ENCODE data around the gene FZD1.
"Not testable (repeated sequence)": the region's sequence is repeated elsewhere in the genome, so short reads cannot be mapped to it uniquely, and the experiment has no call there.

FZD1 gene

DNA sequence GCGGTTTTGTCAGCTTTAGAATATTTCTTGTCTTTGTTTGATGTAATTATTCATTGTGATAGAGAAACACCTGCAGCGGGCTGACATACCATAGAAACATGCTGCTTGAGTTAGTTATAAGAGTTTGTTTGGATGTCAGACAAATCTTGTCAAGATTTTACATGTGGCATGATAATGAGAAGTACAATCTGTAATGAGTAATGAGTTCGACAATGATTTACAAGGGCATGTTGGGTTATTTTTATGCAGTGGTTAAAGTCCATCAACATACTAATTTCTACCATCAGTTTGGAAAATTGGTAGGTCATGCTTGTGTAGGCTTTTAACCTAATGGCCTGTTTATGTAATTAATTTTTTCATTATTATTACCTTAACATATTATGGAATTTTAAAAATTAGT, 31.3 kb downstream of the FZD1 start:
- DNase-seq (ENCODE audit: low read depth in 2 of 2): no peak

DNA sequence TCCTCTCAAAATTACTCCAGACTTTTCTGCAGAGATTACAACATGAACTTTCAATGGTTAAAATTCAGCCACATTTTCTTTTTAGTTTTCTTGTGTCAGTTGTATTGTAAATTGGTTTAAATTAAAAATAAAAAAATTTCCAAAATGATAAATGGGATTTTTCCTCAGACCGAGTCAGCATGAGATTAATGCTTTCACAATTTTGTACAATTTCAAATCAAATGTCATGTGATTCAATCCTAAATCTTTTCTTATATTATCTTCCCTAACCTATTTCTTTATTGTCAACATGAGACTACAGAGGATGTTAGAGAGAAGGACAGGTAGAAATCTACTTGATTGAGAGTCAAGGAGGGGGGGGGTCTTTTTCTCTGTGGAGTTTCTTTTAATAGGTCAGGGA, 33.7 kb downstream of the FZD1 start:
- DNase-seq (ENCODE audit: low read depth in 2 of 2): no peak

DNA sequence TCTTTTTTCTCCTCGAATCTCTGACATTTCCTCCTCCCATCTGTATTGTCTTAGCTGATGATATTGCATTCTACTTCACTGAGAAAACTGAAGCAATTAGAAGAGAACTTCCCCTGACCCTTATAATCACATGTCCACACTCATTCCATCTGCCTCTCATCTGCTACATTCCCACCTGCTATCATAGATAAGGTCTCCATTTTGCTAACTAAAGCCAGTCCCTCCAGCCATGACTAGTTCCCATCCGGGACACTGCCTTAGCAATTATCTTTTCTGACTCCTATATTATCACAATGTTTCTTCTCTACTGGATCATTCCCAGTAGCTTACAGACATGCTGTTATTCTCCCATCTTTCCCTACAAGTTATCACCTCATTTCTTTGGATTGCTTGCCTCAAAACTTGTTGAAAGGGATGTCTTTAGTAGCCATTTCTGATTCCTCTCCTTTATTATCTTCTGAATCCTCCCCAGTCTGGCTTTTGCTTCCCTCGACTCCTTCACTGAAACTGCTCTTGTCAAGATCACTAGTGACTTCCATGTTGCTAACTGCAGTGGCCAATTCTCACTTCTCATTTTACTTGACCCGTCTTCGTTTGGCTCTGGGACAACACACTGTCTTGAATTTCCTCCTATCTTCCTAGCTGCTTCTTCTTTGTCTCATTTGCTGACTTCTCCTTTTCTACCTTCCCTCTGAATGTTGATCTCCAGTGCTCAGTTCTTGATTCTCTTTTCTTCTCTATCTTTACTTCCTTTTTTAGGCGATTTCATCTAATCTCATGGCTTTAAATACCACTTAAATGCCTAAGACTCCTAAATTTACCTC, 35.9 kb downstream of the FZD1 start:
- no peak for DNase-seq (ENCODE audit: low read depth in 2 of 2)

DNA sequence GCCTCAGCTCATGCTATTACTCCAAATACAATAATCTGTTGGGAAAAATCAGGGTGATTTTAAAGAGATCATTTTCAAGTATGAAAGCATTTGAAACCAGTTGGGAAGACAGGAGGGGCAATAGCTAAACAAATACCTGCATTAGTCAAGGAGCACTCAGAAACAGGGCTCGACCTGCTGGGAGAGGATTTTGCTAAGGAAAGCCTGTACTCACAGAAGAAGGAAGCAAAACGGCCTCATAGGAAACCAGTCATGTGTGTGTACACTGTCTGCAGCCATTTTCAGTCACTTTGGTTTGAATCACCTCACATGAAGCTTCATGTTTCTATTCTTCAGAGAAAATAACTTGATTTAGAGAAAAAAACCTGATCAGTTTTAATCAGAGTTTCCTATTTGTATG, 38.6 kb downstream of the FZD1 start:
- no peak for DNase-seq (ENCODE audit: low read depth in 2 of 2)

DNA sequence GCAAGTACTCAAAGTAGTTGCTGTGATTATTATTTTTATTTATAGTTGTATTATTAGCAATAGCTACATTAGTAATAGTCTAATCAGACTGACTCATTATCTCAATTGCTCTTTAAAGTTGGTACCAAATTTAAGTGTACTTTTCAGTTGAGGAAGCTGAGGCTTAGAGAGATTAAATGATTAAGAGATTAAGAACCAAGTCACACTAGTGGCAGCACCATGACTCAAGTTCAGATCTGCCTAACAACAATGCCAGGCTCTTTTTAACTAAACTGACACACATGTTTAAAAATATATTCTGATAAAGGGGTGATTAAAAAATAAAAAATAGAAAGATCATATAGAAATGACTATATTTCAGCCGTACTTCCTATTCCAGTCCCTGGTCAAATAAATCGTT, 42.0 kb downstream of the FZD1 start:
- DNase-seq (ENCODE audit: low read depth in 2 of 2): no peak

DNA sequence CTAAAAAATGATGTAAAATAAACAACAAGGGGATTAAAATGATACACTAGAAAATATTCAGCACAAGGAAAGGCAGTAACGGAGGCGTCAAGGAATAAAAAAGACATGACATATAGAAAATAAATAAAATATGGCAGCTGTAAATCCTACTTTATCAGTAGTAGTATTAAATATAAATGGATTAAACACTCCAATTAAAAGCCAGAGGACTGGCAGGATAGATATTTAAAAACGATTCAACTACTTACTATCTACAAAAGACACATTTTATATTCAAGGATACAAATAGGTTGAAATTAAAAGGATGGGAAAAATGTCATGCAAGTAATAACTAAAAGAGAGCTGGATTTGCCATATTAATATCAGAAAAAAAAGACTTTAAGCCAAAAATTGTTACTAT, 43.2 kb downstream of the FZD1 start:
- no peak for DNase-seq (ENCODE audit: low read depth in 2 of 2)

DNA sequence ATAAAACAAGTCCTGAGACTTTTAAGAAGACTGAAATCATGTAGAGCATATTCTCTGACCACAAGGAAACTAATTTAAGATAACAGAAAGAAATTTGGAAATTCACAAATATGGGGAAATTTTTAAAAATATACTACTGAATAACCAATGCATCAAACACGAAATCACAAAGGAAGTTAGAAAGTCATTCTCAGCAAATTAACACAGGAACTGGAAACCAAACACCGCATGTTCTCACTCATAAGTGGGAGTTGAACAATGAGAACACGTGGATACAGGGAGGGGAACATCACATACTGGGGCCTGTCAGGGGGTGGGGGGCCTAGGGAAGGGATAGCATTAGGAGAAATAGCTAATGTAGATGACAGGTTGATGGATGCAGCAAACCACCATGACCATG, 44.0 kb downstream of the FZD1 start:
- not testable (repeated sequence) for DNase-seq (ENCODE audit: low read depth in 2 of 2)

DNA sequence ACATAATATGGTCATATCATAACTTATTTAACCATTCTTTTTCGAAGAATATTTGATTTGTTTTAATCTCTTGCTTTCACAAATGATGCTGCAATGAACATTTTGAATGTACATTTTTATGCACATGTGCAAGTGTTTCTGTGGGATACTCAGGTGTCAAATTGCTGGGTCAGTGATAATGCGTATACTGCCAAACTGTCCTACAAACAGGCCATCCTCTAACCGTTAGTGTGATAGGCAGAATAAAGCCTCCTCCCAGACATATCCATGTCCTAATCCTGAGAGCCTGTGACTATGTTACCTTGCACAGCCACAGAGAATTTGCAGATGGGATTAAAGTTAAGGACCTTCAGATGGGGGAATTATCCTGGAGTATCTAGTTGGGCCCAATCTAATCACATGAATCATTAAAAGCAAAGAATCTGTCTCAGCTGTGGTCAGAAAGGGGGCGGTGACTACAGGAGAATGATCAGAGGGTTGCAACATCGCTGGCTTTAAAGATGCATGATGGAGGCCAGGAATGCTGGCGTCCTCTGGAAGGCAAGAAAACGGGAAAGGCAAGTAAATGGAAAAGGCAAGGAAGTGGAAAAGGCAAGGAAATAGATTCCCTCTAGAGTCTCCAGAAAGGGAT, 46.7 kb downstream of the FZD1 start:
- no peak for DNase-seq (ENCODE audit: low read depth in 2 of 2)

DNA sequence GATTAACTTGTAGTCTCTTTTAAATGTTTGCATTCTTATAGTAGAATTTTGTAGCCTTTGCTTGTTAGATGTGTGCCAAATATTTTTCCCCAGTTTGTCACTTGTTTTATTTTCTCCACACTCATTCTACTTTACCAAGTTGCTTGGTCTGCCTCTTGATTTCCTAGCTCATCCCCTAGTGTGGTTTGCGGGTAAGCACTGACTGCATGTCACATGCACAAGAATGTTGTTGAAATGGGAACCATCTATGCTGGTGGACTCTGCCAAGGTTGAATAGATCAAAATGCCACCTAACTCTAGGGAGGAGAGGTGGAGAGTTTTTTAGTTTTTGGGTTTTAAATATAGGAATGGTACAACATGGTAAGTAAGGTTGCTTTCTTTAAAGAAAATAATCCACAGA, 47.6 kb downstream of the FZD1 start:
- DNase-seq (ENCODE audit: low read depth in 2 of 2): no peak

DNA sequence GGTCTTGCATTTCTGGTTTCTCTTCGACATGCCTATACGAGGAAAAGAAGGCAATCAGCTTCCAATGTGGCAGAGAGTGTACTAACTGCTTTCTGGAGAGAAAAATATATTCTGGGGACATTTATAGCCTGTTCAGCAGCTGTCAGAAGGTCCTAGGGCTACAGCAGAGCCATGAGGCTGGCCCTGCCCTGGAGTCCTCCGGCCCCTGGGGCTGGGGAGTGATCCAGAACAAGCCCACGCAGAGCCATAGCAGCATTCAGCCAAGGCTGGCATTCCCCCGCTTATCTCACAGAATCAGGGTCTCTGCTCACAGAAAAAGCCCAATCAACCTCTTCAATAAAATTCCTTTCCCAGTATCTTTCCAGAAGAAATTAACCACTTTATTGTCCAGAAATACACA, 48.9 kb downstream of the FZD1 start:
- no peak for DNase-seq (ENCODE audit: low read depth in 2 of 2)

DNA sequence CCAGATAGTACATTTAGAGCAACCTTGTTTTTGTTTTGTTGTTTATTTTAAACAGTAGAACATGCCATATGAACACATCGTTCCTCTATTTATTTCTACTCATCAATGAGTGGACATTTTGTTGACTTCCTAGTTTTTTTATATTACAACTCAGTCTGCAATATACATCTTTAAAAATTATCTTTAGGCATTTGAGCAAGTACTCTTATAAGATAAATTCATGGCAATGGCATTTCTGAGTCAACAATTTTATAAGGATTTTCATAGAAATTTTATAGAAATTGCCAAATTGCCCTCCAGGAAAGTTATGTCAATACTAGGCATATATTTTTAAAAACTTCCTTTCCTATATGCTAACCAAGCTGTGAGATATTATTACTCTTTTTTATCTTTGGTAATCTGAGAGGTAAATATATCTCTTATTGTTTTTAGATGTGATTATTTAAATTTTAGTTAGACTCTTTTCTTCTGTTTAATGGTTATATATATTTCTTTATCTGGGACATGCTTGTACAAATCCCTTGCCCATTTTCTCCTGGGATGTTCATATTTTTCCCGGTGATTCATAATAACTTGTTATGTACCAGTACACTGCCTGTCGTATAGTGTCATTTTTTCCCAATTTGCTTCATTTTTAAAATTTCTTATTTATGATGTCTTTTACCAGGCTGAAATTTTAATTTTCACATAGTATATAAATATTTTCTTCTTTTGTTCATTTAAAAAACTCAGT, 50.5 kb downstream of the FZD1 start:
- DNase-seq (ENCODE audit: low read depth in 2 of 2): no peak

DNA sequence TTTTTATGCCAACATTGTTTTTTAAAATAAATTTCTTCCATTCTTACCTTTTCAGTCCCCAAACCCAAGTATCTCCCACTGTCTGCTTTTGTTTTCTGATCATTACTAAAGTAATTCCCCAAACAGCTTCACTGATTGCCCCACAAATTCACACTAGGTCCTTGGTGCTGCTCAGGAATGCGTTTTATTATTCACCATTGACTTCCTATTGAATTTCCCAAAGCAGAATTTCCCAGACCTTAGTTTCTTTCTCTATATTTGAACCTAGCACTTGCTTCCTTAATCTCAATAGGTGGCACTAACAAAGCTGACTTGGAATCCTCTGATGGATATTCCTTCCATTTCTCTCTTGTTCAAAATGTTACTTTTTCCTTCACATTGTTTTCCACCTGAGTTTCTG, 52.2 kb downstream of the FZD1 start:
- no peak for DNase-seq (ENCODE audit: low read depth in 2 of 2)

DNA sequence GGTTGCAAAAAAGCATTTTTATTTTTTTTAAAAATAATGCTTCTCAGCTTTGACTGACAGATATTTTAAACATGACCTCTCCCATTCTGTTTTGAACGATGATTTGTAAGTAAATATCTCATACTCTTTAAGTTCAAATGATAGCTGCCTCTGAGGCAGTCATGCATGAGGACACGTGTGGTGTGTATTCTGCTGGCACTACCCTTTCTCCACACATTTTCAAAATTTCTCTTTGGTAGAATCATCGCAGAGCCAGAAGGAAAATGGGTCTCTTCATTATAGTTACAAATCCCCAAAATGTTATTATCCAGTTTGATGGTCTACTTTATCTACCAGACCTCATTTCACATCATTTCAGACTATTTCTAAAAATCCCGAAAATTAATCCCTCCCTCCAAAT, 55.1 kb downstream of the FZD1 start:
- no peak for DNase-seq (ENCODE audit: low read depth in 2 of 2)

DNA sequence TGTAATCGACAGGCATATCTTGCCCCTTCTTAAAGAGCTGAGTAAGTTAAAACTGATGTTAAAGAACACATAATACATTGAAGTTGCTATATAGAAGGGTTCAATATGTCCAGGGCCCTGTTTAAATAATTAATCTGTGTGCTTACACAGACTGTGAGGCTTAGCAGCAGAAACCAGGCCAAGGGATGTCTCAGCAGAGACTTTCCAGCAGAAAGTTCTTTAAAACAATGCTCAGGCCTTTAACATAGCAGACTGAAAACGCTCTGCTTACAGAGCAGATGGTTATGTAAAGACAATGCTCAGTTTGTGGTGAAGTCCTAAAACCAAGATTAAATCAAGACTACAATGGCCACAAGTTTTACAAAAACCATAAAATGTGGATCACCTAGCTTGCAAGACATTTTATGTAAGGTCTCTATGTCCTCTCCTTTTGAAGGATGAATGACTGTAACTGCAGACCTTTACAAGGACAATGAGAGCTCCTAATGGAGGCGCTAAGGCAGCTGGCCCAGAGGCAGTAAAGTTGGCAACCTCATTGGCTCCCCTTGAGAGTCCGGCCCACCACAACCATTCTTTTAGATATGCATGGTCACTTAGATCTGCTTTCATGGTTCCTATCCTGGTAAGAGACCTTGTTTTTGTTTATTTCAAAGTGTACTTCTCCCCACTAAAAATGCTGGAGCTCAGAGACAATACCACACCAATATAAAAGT, 56.3 kb downstream of the FZD1 start:
- no peak for DNase-seq (ENCODE audit: low read depth in 2 of 2)
